KOPT-K1 (cell line): Measurements from ENCODE around the gene FXYD7.
"Not testable (repeated sequence)": the region's sequence is repeated elsewhere in the genome, so short reads cannot be mapped to it uniquely, and the experiment has no call there.

ENCODE experiments used
- H3K27ac ChIP-seq: fragments of 200-600 bp; sonication (generic); 2 replicates; pipeline ENCODE4 v1.5.1; 2016; ENCODE audit warnings: antibody characterized with exemption, mild to moderate bottlenecking, low read depth, low read length; ENCODE audit not compliant: poor library complexity, severe bottlenecking
- H3K36me3 ChIP-seq: fragments of 200-600 bp; sonication (generic); 2 replicates; pipeline ENCODE4 v1.5.1; 2017; ENCODE audit warnings: antibody characterized with exemption, mild to moderate bottlenecking, low read length, moderate library complexity; ENCODE audit not compliant: insufficient read depth
- H3K9me3 ChIP-seq: fragments of 200-600 bp; sonication (generic); 2 replicates; pipeline ENCODE4 v1.5.1; 2017; ENCODE audit warnings: antibody characterized with exemption, low read length, mild to moderate bottlenecking; ENCODE audit not compliant: insufficient read depth, poor library complexity, severe bottlenecking

Gene FXYD7

GRCh38 chr19:35170359-35171061 lies 27.5 kb downstream of the FXYD7 start:
- no peak overlapping the region for H3K27ac ChIP-seq
- peaks cover 42% of the 10 kb centered on the region for H3K36me3 ChIP-seq
- peaks cover 13% of the 10 kb centered on the region for H3K9me3 ChIP-seq

DNA sequence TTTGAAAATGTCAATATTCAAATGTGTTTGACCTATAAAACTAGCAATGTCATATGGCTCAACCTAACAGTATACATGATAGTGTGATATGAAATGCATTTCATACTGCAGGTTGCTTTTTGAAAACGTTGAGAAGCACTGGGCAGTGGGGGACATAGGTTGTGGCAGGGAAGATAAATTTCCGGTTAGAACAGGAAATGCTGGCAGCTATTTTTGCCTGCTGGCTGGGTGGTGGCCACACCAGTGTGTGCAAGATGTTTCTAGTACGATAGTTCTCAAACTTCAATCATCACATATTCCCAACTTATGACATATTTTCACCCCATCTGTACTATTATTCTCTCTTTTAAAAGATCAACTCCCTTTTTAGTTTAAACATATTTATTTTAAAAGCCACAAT lies 28.7 kb downstream of the FXYD7 start:
- peaks cover under 1% of the 10 kb centered on the region for H3K9me3 ChIP-seq
- H3K27ac ChIP-seq: no peak overlapping the region
- peaks cover 30% of the 10 kb centered on the region for H3K36me3 ChIP-seq

DNA sequence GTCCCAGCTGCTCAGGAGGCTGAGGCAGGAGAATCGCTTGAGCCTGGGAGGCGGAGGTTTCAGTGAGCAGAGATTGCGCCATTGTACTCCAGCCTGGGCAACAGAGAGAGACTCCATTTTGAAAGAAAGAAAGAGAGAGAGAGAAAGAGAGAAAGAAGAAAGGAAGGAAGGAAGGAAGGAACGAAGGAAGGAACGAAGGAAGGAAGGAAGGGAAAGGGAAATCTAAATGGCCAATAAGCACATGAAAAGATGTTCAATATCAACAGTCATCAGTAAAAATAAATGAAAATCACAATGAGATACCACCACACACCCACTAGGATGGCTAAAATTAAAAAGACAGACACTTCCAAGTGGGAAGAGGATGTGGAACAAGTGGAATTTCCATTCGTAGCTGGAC lies 31.2 kb downstream of the FXYD7 start:
- Histone ChIP-seq H3K27ac (no peak overlapping the region), H3K9me3 (peaks cover 8% of the 10 kb centered on the region)

GRCh38 chr19:35176181-35176570 lies 33.1 kb downstream of the FXYD7 start:
- H3K27ac ChIP-seq: no peak overlapping the region

More for the DNA sequence above, 31.2 kb downstream of the FXYD7 start:
- H3K36me3 ChIP-seq: peaks cover 15% of the 10 kb centered on the region; the same call in 1 of the 2 replicates

GRCh38 chr19:35177377-35178274 lies 34.6 kb downstream of the FXYD7 start:
- Histone ChIP-seq H3K36me3 (no peaks in the 10 kb centered on the region), H3K27ac (no peak overlapping the region), H3K9me3 (peaks cover 8% of the 10 kb centered on the region)

More at GRCh38 chr19:35176181-35176570, 33.1 kb downstream of the FXYD7 start:
- peaks cover 8% of the 10 kb centered on the region for H3K9me3 ChIP-seq
- H3K36me3 ChIP-seq: no peaks in the 10 kb centered on the region

GRCh38 chr19:35178701-35179100 lies 35.6 kb downstream of the FXYD7 start:
- Histone ChIP-seq H3K36me3 (no peaks in the 10 kb centered on the region), H3K27ac (no peak overlapping the region), H3K9me3 (peaks cover 8% of the 10 kb centered on the region)

GRCh38 chr19:35179830-35180229 lies 36.8 kb downstream of the FXYD7 start:
- Histone ChIP-seq H3K27ac (peak overlapping the region; percentile 32), H3K9me3 (peaks cover 8% of the 10 kb centered on the region), H3K36me3 (no peaks in the 10 kb centered on the region)

DNA sequence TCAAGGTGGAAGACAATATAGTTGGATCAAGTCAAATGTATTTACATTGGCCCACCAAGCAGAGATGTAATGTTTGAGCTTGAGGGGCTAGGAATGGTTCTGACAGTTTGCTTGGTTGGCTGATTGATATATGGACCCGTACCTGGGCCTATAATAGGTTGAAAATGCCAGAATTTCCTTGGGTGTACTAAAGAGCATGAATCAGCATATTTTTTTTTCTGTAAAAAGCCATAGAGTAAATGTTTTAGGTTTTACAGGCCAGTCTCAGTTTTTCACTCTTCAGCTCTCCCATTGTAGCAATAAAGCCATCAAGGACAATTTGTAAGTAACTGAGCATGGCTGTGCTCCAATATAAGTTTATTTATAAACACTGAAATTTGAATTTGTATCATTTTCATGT lies 38.3 kb downstream of the FXYD7 start:
- H3K9me3 ChIP-seq: peaks cover 8% of the 10 kb centered on the region
- H3K27ac ChIP-seq: no peak overlapping the region
- no peaks in the 10 kb centered on the region for H3K36me3 ChIP-seq

DNA sequence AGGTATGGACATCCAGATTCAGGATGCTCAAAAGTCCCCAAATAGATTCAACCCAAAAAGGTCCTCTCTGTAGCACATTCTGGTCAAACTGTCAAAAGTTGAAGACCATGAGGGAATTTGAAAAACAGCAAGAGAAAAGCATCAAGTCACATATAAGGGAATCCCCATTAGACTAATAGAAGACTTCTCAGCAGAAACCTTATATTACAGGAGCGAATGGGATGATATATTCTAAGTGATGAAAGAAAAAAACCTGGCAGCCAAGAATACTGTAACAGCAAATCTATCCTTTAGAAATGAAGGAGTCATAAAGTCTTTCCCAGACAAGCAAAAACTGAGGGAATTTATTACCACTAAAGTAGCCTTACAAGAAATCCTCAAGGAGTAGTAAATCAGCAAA lies 41.2 kb downstream of the FXYD7 start:
- Histone ChIP-seq H3K27ac (no peak overlapping the region), H3K9me3 (no peaks in the 10 kb centered on the region), H3K36me3 (no peaks in the 10 kb centered on the region)

GRCh38 chr19:35184884-35185283 lies 41.8 kb downstream of the FXYD7 start:
- H3K36me3 ChIP-seq: no peaks in the 10 kb centered on the region
- H3K27ac ChIP-seq: no peak overlapping the region
- no peaks in the 10 kb centered on the region for H3K9me3 ChIP-seq

DNA sequence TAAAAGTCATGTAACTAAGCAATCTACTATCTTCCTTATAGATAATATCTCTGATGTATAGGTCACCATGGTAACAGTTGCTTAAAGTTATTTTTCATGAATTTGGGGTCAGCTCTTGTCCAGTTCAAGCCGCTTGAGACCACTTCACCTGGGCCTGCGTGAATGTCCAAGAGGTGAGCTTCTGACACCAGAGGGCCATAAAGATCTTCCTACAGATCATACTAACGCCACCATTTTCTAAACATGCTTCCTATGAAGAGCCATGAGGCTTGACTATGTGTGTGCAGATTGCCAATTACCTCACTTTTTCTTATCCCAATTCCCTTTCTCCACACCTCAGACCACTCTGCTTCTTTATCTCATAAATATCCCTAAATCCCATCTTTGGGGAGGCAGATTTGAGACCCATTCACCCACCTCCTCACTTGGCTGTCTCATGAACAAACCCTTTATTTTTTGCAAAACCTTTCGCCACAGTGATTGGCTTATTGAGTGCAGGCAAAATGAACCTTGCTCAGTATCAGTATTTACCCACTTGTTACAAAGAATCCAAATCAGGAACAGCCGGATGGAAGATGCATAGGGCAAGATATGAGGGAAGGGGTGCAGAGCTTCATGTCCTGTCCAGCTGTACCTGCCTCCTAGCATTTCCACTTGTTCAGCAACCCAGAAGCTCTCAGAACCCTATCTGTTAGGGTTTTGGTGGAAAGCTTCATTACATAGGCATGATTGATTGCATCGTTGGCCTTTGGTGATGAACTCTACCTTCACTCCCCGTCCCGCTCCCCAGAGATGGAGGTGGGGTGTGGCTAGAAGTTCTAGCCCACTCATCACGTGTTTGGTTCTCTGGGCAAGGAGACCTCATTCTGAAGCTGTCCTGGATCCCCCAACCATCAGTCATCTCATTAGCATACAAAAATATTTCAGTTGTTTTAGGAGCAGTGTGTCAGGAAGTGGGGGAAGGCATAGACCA lies 51.2 kb downstream of the FXYD7 start:
- Histone ChIP-seq H3K9me3 (peaks cover 3% of the 10 kb centered on the region), H3K27ac (no peak overlapping the region), H3K36me3 (no peaks in the 10 kb centered on the region)

GRCh38 chr19:35195830-35196229 lies 52.8 kb downstream of the FXYD7 start:
- peaks cover 3% of the 10 kb centered on the region for H3K9me3 ChIP-seq
- H3K27ac ChIP-seq: no peak overlapping the region
- no peaks in the 10 kb centered on the region for H3K36me3 ChIP-seq

DNA sequence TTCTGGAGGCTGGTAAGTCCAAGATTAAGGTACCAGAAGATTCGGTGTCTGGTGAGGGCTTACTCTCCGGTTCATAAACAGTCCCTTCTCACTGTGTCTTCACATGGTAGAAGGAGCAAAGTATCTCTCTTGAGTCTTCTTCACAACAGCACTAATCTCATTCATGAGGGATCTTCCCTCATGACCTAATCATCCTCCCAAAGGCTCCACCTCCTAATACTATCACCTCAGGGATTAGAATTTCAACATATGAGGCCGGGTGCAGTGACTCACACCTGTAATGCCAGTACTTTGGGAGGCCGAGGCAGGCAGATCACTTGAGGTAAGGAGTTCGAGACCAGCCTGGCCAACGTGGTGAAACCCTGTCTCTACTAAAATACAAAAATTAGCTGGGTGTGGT lies 53.8 kb downstream of the FXYD7 start:
- not testable (repeated sequence) for H3K27ac ChIP-seq, H3K36me3 ChIP-seq

DNA sequence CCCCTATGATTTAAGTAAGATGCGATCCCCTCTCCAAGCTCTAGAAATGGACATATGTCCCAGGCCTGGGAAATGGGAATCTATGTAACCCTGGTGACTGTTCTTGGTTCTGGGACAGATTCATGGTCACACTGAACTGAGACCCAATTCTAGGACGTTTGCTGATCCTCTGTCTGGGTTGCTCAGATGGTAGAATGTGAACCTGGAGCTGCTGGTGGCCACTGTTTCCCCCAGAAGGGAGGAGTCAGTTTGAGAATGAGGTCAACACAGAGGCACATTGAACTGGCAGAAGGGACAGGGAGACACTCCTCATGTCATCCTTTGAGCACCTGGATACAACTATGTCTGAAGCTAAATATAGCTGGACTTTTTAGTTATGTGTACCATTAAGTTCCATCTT lies 56.4 kb downstream of the FXYD7 start:
- Histone ChIP-seq H3K36me3 (no peaks in the 10 kb centered on the region), H3K27ac (no peak overlapping the region)

More for the DNA sequence above, 53.8 kb downstream of the FXYD7 start:
- not testable (repeated sequence) for H3K9me3 ChIP-seq

More for the DNA sequence above, 56.4 kb downstream of the FXYD7 start:
- H3K9me3 ChIP-seq: no peaks in the 10 kb centered on the region
